ENCODE results near the gene CCNQ.

CCNQ gene

DNA sequence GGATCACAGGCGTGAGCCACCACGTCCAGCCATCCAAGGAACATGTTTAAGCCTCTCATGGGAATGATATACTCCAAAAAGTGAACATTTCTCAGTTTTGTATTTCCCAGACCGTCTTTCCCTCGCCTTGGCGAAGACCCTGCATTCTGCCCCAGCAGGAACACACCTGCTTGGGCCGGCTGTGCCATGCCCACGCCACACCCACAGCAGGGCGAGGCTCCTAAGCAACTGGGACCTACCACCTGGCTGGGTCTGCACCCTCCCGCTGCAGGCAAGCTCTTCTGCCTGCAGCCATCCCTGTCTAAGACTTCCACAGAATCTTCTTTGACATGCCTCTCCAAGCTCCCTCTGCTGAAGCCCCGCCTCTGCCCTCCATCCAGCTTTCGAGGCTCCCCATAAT lies 3.6 kb downstream of the CCNQ start:
- DNase-seq = no peak

DNA sequence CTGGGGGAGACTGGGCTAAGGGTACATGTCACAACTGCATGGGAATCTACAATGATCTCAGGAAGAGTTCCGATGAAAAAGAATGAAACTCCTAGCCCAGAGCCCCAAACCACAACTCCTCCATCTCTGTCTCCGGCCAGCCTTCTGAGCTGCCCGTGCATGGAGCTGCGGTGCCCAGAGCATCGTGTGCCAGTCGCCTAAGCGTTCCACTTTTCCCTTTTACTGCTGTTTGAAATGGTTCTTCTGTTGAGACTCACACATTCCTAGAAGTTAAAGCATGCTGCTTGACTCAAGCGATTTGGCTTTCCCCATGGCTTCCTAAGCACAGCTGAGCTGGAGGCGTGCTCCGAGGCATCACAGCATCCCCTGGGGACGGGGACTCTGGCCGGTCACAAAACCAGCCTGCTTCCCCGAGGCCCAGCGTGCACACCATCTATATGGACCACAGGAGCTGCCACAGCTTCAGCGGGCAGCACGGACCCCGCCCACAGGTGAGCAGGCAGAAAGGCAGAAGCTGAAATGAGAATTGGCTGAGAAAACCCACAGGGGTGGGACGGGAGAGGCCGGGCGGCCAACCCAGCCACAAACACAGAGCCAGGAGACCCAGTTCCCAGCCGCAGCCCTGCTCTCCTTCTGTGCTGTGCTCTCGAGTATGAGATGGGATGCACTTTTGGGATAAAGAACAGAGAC lies 5.0 kb downstream of the CCNQ start:
- no peak for DNase-seq

DNA sequence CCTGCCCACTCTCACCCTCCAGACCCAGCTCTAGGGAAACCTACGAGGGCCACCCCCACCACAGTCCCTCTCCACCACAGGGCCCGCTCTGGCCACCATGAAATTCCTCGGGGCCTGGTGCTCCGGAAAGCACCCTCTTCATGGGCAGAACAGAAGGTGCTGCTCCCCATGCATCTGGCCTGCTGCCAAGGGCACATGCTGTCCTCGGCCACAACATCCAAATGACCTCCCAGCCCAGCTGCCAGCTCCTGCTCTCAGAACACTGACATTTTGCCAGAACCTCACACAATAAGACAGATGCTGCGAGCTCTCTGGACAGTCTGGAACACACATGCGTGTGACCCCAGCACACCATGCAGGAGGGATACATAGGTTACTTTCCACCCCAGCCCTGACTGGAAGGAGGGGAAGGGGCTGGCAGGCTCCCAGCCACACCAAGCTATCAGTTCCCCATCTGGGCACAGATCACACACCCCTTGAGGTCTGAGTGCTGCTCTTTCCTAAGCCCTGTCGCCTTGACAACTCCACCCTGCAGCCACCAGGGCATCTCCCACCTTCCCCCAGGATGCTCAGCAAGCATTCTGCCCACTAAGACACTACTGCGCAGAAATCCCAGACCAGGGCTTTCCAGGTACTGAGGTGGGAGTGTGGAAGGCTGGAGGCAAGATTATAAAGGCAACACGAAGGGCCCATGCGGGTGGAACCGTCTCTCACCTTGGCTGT lies 5.8 kb downstream of the CCNQ start:
- DNase-seq = no peak

DNA sequence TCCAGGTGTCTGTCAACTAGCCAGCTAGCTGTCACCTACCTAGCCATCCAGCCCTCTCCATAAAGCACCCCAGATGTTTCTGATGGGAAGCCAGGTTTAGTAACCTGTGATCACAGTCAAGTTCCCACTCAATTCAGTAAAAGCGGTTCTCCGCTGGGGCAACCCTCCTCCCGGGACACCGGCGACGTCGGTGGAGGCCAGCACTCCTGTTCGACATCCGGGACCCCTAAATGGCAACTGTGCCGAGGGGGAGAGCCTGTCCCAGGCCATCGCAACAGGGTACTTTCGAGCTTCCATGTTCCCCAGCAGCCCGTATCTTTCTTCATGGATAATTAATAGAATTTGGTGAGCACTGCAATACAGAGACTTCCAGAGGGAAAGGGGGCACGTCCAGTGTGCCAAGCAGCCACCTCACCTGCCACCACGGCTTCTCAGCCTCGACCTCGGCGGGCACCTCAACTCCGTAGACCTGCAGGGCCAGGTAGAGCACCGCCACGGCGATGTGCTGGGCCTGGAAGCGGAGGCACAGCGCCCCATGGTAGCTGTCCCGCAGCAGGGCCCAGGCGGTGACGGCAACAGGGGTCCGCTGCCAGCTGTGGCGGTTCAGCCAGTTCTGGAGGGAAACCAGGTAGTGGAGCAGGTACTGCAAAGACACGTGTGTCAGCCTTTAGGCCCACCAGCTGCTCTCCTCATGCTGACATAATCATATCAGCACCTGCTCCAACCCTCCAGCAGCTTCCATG lies 6.7 kb downstream of the CCNQ start:
- no peak for DNase-seq

DNA sequence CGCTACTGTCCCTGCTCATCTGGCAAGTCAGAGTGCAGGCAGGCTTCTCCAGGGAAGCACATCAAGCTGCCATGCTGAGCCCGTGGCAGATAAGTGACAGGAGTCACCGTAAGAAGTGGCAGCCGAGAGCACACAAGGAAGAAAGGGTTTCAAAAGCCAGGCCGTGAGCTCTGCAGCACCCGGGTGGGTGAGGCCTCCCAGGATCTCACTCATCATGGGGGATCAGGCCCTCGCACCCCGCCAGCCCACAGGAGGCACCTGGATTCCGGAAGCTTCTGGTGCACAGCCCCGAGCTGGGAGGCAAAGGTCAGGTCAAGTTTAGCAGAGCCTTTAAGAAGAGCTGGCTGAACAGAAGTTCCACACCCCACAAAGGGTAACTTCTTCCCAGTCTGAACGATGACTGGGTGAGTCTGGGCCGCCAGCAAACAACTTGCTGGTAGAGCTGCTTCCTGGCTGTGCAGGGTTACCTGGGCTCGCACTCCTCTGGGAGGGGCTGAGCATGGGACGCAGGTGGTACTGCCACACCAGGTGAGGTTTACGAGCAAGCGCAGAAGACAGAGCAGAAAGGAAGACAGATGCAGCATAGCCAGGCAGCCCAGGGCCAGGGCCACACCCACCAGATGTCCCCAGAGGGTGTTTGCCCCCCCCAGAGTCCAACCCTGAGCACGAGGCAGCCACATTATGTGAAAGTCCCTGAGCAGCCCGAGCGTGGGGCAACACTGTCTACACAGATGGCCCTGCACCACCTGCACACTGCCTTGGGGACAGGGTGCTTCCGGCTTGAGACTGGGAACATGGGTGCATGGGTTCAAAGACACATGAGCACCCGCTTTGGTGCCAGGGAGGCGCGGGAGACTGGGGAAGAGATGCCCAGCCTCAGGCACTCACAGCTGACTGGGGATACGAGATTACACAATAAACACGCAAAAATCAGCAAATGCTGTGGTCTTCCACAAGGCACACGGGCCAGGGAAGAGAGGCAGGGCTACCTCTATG lies 7.7 kb downstream of the CCNQ start:
- no peak for DNase-seq

DNA sequence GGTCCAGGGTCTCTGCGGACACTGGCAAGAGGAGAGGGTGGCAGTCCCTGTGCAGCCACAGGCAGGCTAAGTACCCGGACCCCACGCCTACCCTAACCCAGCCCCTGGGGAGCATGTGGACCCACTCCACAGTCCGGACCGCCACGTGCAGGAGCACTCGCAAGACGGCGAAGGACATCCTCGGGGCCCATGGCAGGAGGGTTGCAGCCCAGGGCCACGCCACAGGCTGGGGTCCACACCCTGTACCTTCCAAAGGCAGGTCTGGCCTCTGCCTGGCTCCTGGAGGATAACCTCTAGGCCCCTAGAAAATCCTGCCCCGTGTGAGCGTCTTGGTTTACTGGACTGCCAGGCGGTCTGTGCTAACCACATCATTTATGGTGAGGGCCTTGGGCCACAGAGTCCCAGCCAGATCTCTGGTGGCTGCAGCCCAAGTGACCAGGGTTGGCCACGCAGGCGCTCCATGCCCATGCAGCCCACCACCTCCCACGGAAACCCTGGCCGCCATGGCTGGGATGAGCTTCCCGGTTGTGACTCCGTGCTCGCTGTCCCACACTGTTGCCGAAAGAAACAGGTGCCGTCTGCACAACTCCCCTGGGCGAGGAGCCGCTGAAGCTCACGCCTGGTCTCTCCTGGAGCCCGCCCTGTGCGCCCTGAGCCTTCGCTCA lies 10.0 kb downstream of the CCNQ start:
- no peak for DNase-seq

DNA sequence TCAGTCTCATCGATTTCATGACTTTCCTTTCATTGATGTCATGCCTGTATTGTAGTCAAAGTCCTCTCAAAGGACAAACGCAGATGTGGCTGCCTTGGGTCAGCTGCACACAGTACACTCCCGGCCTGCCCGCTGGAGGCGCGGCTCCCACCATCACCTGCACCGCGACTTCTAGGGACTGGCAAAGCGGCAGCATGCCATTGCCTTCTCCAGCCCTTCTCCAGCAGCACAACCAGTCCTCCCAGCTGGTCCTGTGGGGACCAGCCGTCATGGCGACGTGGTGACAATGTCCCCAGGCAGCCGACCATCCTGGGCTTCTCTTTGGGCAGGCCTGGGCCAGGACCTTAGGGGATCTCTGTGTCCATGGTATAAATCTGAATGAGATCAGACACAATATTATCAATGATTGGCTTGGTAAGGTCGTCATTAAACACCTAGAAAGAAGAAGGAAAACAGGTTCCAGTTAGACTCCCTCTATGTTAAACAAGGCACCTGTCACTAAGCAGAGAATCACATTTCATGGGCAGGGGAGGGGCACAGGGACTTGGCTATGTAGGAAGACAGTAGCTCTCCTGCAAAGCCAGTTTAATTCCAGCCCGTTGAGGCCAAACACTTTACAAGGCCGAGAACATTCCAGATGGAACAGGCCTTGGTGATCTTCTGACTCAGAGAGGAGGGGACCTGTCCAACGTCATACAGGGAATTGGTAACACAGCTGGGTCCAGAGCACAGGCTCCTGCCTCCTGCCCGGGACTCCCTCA lies 10.7 kb downstream of the CCNQ start:
- DNase-seq = no peak

DNA sequence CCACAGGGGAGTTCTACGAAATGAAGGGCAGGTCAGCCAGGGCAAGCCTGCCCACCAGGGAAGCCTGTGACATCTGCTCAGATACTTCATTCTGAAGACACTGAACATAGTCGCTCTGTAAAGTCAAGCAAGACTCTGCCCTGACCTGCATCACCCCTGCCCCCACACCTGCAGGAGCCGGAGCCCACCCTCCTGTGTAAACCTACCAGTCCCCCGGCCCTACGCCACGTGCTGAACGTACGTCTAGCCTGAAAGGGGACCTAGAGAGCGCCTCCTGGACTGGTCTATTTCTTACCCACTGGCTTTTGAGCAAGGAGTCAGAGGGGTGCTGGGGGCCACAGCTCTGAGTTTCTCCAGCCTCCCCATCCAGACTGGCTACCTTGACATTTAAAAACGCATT lies 11.6 kb downstream of the CCNQ start:
- DNase-seq = no peak

DNA sequence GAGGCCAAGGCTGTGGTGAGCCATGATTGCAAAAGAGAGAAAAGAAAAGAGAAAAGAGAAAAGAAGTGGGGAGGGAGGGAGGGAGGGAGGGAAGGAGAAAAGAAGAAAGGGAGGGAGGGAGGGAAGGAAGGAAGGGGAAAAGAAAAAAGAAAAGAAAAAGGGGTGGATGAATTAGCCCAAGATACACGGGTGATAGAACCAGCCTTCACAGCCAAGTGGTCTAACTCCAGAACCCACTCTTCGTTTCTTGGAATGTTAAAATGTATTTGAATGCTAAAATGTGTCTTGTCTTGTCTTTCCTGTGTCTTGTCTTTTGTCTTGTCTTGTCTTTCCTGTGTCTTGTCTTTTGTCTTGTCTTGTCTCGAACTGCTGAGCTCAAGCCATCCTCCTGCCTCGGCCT lies 13.1 kb downstream of the CCNQ start:
- no peak for DNase-seq

DNA sequence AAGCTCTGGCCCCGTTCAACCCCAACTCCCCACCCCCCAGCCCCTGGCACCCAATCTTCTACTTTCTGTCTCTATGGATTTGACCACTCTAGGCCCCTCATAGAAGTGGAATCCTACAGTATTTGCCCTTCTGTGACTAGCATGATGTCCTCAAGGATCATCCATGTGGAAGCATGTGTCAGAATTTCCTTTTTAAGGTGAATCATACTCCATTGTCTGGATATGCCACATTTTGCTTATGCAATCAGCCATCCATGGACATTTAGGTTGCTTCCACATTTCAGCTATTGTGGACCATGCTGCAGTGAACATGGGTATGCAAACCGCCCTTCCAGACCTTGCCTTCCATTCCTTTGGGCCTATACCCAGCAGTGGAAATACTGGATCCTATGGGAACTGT lies 15.5 kb downstream of the CCNQ start:
- no peak for DNase-seq

DNA sequence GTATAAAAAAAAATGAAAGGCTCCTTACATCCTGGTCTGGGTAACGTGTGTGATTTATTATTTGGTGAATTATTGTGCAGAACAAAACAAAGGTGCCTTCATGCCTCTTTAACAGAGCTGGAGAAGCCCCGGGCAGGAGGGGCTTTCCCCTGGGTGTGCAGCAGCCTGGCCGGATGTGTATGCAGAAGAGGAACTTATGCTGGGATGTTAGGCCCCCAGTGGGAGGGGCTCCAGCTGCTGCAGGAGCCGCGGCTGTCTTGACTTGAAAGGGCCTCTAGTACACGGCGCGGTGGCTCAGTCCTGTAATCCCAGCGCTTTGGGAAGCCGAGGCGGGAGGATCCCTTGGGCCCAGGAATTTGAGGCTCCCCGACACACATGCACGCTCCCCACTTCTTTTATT lies 16.0 kb downstream of the CCNQ start:
- peak; percentile 86 for DNase-seq

DNA sequence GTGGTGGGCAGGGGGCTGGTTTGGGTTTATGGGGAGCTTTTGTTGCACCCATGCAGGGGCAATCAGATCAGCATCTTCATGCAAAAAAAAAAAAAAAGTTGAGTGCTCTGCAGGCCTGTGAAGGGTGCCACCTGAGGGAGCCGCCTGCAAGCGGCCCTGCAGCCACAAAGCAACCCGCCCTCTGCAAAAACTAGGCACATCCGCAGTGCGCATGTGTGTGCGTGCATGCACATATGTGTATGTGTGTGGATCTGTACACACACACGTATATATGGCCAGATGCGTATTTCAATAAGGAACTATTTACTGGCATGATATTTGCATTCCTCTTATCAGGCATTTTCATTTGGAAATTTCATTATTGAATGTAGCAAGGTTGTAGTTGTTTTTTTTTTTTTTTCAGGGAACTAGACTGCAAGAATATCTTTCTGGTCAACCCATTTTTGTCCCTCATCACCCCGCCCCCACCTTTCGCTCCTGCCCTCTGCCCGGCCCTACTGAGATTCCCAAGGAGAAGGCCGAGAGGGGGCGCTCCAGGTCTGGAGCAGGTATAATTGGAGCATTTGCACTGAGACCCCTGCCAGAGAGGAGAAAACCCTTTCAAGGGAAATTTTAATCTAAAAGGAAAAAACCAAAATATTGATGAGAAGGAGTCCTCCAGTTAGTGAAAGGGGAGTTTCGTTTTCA lies 18.1 kb downstream of the CCNQ start:
- no peak for DNase-seq

DNA sequence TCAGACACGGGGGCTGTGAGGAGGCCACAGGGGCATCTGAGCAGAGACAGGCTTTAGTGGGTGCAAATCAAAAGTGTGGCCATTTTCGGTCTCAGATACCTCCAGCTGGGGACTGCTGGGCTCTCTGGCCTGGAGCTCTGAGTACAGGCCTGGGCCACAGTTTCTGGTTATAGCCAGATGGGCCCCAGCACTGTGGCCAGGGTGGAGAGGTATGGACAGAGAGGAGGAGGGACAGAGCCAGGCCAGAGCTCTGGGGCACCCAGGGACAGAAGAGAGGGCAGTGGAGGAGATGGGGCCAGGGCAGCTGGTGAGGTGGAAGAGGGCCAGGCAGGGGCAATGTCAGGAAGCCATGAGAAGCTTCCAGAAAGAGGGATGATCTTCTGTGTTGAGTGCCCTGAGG lies 20.1 kb downstream of the CCNQ start:
- no peak for DNase-seq

DNA sequence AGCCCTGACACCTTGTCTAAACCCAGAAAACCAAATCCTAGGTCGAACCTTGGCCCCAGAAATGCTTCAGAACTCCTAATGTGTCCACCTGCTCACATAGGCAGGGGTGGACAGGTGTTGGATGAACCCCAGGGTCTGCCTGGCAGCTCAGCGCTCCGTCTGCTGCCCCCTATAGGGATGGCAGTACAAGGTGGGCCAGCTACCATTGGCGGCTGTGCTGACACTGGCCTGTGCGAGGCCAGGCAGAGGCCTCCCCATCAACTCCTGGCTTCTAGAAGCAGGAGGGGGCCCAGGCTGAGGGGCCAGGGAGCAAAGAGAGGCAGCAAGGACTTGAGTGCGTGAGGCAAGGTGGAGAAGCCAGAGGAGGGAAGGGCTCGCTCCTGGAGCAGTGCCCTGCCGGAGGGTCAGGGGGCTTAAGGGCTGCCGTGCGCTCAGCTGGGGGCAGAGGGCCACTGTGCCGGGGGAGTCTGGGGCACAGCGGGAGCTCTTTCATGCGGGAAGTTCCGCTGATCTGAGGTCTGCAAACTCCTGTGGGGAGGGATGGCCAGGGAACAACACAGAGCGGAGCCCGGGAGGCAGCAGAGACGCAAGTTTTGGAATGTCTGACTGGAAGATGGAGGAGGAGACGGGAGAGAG lies 20.6 kb downstream of the CCNQ start:
- no peak for DNase-seq

DNA sequence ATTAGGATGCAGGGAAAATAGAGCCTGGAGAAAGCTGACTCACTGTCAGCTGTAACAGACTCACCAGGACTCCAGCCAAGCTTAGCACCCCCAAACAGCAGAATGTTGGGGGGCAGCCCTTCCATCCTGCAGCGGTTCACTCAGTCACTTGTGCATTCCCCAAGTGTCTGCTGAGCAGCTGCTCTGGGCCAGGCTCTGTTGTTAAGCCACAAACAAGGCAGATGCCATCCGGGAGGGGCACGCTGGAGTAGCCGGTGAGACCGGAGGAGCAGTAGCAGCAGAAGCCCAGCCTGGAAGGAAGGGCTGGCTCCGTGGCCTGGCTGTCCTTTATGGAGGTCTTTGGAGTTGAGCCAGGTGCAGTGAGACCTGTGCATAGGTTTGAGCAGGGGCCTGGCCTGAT lies 22.0 kb downstream of the CCNQ start:
- DNase-seq = no peak

DNA sequence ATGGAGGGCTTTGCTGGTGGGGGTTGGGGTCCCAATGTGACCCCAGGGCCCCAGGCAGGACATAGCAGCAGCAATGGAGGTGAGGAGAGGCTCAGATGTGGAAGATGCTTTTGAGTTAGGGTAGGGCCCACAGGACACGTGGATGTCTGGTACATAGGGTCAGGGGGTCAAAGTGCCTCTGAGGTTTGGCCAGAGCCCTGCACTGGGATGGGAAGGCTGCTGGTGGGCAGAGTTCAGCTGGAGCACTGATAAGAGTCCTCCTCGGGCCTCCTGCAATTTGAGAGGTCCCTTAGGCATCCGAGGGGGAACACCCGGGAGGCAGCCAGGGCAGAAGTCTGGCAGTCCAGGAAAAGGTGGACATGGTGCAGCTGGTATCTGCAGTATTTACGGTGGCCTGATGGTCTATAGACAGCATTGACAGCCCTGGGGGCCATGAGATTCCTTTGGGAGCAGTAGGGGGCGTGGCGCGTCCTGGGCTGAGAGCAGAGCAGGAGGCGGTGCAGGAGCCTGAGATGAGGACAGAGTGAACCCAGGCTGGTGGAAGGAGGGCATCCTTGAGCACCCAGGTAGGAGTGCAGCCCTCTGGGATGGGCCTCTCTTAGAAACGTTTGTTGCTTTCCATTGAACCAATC lies 22.6 kb downstream of the CCNQ start:
- no peak for DNase-seq

DNA sequence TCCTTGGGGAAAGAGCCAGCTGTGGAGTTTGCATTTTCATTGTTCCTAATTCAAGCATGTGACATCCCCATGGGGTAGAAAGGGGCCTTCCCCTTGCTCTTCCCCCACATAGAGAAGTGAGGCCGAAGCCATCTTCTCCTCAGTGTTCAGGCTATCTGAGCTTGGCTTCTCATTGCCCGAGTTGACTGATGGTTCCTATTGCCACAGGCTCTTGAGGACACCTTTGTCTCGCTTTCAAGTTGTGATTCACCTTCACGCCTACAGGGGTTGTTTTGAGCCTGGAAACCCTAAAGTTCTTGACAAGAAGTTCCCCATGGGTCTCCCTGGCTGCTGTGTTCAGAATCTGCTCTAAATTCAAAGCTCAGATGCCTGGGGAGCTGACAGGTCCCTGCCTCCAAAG lies 25.0 kb downstream of the CCNQ start:
- no peak for DNase-seq

DNA sequence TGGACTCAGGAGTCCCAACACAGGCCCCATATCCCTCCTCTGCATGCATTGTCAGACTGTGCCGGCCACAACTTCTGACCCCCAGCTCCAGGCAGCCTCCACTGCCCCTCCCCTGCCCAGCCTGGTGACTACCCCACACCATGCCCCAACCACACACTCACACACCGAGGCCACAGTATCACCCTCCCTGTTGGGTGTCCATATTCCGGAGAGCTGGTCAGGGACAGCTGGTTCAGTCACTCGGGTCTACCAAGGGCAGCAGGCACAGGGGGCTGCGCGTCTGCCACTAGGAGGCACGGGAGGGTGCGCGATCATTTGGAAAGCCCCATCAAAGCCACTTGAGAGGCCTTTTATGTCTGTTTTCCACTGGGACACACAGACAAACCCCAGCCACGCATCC lies 26.3 kb downstream of the CCNQ start:
- no peak for DNase-seq

DNA sequence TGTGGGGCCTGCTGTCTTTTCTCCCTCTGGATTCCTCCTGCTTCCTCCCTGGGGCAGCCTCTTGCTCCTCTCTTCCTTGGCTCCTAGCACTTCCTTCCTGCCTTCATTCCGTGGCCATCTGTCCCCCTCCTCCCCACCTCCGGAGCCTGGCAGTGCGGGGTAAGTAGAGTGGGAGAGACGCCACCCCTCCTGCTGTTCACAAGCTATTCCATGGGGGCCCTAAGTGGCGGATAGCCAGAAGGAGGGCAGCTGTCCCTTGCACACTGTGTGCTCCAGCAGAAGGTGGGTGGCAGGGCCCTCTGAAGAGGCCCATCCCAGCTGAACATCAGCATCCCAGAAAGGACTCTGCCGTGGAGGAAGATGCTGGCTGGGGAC lies 27.4 kb downstream of the CCNQ start:
- no peak for DNase-seq

DNA sequence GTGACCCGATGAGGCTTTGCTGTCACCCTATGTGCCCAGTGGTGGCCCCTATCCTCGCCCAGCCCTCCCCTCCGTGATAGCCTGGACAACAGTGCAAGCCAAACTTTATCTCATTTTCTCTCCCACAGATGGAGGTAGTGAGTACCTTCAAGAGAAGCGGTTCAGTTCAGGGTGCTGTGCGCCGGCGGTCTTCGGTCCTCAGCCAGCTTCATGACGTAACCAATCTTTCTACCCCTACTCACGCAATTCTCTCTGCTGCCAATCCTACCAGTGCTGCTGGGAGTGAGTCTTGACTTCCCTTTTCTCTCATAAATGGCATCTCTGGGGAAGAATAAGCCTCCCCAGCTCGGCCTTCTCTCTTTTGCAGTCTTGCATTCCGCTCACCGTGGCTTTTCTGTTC lies 29.5 kb downstream of the CCNQ start:
- no peak for DNase-seq
